Mesendoderm (in vitro differentiated cells): ENCODE measurements around the gene NSD2.

Source experiments
- DNase-seq: peaks from one replicate; pipeline ENCODE4 v3.0.0; 2013
- H2AK5ac ChIP-seq: 2 replicates; pipeline ENCODE4 v1.6.1; 2013; ENCODE audit warnings: low read length, inconsistent platforms
- H2BK120ac ChIP-seq: 2 replicates; pipeline ENCODE4 v1.6.1; 2013; ENCODE audit warnings: low read depth, mild to moderate bottlenecking, low read length, moderate library complexity, mixed read lengths
- H2BK15ac ChIP-seq: replicated peaks from 2 replicates; pipeline ENCODE4 v1.6.1; 2013; ENCODE audit warnings: low read depth, mild to moderate bottlenecking, moderate library complexity
- H2BK5ac ChIP-seq: 2 replicates; pipeline ENCODE4 v1.6.1; 2013; ENCODE audit warnings: low read length, inconsistent platforms
- H3K18ac ChIP-seq: 2 replicates; pipeline ENCODE4 v1.6.1; 2013; ENCODE audit warnings: mild to moderate bottlenecking, low read length, mixed read lengths
- H3K23ac ChIP-seq: one replicate; pipeline ENCODE4 v1.6.1; 2013; ENCODE audit warnings: low read length
- H3K27ac ChIP-seq: 2 replicates; pipeline ENCODE4 v1.5.1; 2013; ENCODE audit warnings: low read depth, mild to moderate bottlenecking, inconsistent platforms, low read length, moderate library complexity
- H3K27me3 ChIP-seq: 2 replicates; pipeline ENCODE4 v1.6.1; 2013; ENCODE audit warnings: low read length, control low read depth, mild to moderate bottlenecking, inconsistent platforms; ENCODE audit not compliant: insufficient read depth, poor library complexity
- H3K36me3 ChIP-seq: 2 replicates; pipeline ENCODE4 v1.6.1; 2013; ENCODE audit warnings: low read length, inconsistent platforms; ENCODE audit not compliant: control insufficient read depth, insufficient read depth
- H3K4ac ChIP-seq: one replicate; pipeline ENCODE4 v1.6.1; 2013; ENCODE audit warnings: low read depth, mild to moderate bottlenecking, low read length, moderate library complexity
- H3K4me1 ChIP-seq: 2 replicates; pipeline ENCODE4 v1.6.1; 2013; ENCODE audit warnings: low read depth, low read length, inconsistent platforms; ENCODE audit not compliant: control insufficient read depth
- H3K4me2 ChIP-seq: 2 replicates; pipeline ENCODE4 v1.6.1; 2013; ENCODE audit warnings: low read length
- H3K4me3 ChIP-seq: 2 replicates; pipeline ENCODE4 v1.5.1; 2013; ENCODE audit warnings: mild to moderate bottlenecking, low read length
- H3K56ac ChIP-seq: one replicate; pipeline ENCODE4 v1.6.1; 2013; ENCODE audit warnings: low read length
- H3K79me1 ChIP-seq: 2 replicates; pipeline ENCODE4 v1.6.1; 2013; ENCODE audit warnings: low read length, inconsistent platforms
- H3K79me2 ChIP-seq: 2 replicates; pipeline ENCODE4 v1.6.1; 2013; ENCODE audit warnings: mild to moderate bottlenecking, low read length; ENCODE audit not compliant: control insufficient read depth, insufficient read depth
- H3K9ac ChIP-seq: 2 replicates; pipeline ENCODE4 v1.6.1; 2013; ENCODE audit warnings: low read length, inconsistent platforms
- H4K5ac ChIP-seq: one replicate; pipeline ENCODE4 v1.6.1; 2013; ENCODE audit warnings: low read length
- H4K8ac ChIP-seq: one replicate; pipeline ENCODE4 v1.6.1; 2013; ENCODE audit warnings: low read depth, mild to moderate bottlenecking, control low read depth, low read length, moderate library complexity
- WGBS: extraction: QIAGEN DNeasy Blood & Tissue Kit; methylation state at CpG from one replicate; pipeline ENCODE4 v1.1.7; 2013; ENCODE audit warnings: low lambda C conversion rate, missing lambda C conversion rate; ENCODE audit not compliant: insufficient coverage; ENCODE audit errors: extremely low coverage; 5-methylcytosine and 5-hydroxymethylcytosine counted together

Gene NSD2

GRCh38 chr4:1978741-1979476 lies 107.7 kb downstream of the NSD2 start:
- Histone ChIP-seq H3K79me1 (no peaks in the 10 kb centered on the region), H3K27ac (no peak overlapping the region), H2BK15ac (no peak overlapping the region), H2BK5ac (no peak overlapping the region), H3K4ac (no peak overlapping the region), H3K18ac (no peak overlapping the region), H4K8ac (no peak overlapping the region), H4K5ac (no peak overlapping the region), H3K9ac (no peak overlapping the region), H3K36me3 (peaks cover 18% of the 10 kb centered on the region), H3K4me1 (no peaks in the 10 kb centered on the region), H2BK120ac (no peak overlapping the region), H3K4me2 (no peak overlapping the region), H3K23ac (no peak overlapping the region), H3K79me2 (no peaks in the 10 kb centered on the region), H2AK5ac (no peak overlapping the region), H3K4me3 (no peak overlapping the region), H3K56ac (no peak overlapping the region), H3K27me3 (no peaks in the 10 kb centered on the region)
- no CpG with 5 or more reads among the region's 45 CpGs for WGBS
- no peak for DNase-seq

GRCh38 chr4:1979477-1980196 lies 108.4 kb downstream of the NSD2 start:
- Histone ChIP-seq H3K4me3 (no peak overlapping the region), H3K79me1 (no peaks in the 10 kb centered on the region), H3K4ac (no peak overlapping the region), H3K36me3 (peaks cover 19% of the 10 kb centered on the region), H2BK5ac (no peak overlapping the region), H3K79me2 (no peaks in the 10 kb centered on the region), H2BK120ac (no peak overlapping the region), H4K5ac (no peak overlapping the region), H3K9ac (no peak overlapping the region), H3K18ac (no peak overlapping the region), H3K4me2 (no peak overlapping the region), H3K23ac (no peak overlapping the region), H3K27me3 (no peaks in the 10 kb centered on the region), H4K8ac (no peak overlapping the region), H2BK15ac (no peak overlapping the region), H2AK5ac (no peak overlapping the region), H3K27ac (no peak overlapping the region), H3K4me1 (no peaks in the 10 kb centered on the region), H3K56ac (no peak overlapping the region)
- DNase-seq = no peak
- no CpG with 5 or more reads among the region's 22 CpGs for WGBS

- WGBS = no CpG with 5 or more reads among the region's 16 CpGs
- Histone ChIP-seq H3K79me2 (no peaks in the 10 kb centered on the region), H2BK5ac (no peak overlapping the region), H3K36me3 (peaks cover 17% of the 10 kb centered on the region), H3K4me3 (no peak overlapping the region), H3K9ac (no peak overlapping the region), H3K27me3 (no peaks in the 10 kb centered on the region), H2BK15ac (no peak overlapping the region), H3K56ac (no peak overlapping the region), H2BK120ac (no peak overlapping the region), H3K18ac (no peak overlapping the region), H3K4me1 (no peaks in the 10 kb centered on the region), H3K27ac (no peak overlapping the region), H2AK5ac (no peak overlapping the region), H4K5ac (no peak overlapping the region), H3K4ac (no peak overlapping the region), H3K79me1 (no peaks in the 10 kb centered on the region), H3K23ac (no peak overlapping the region), H4K8ac (no peak overlapping the region), H3K4me2 (no peak overlapping the region)
- DNase-seq = no peak
Measured at GRCh38 chr4:1980561-1981041, 109.4 kb downstream of the NSD2 start.

GRCh38 chr4:1981251-1982058 lies 110.3 kb downstream of the NSD2 start:
- H3K18ac ChIP-seq = no peak overlapping the region
- no peak overlapping the region for H3K9ac ChIP-seq
- DNase-seq = peak; percentile 53
- no peak overlapping the region for H3K27ac ChIP-seq
- H3K27me3 ChIP-seq = no peaks in the 10 kb centered on the region
- H3K4me2 ChIP-seq = no peak overlapping the region
- H3K79me1 ChIP-seq = no peaks in the 10 kb centered on the region
- H3K36me3 ChIP-seq = peaks cover 15% of the 10 kb centered on the region
- no peak overlapping the region for H4K5ac ChIP-seq
- no peaks in the 10 kb centered on the region for H3K4me1 ChIP-seq
- no peak overlapping the region for H3K56ac ChIP-seq
- H2AK5ac ChIP-seq = no peak overlapping the region
- H4K8ac ChIP-seq = no peak overlapping the region
- H2BK120ac ChIP-seq = no peak overlapping the region
- H2BK15ac ChIP-seq = no peak overlapping the region
- WGBS = no CpG with 5 or more reads among the region's 22 CpGs
- H3K4me3 ChIP-seq = no peak overlapping the region
- H3K23ac ChIP-seq = no peak overlapping the region
- H3K4ac ChIP-seq = no peak overlapping the region
- no peak overlapping the region for H2BK5ac ChIP-seq
- H3K79me2 ChIP-seq = no peaks in the 10 kb centered on the region

GRCh38 chr4:1982124-1983052 lies 111.2 kb downstream of the NSD2 start:
- no peaks in the 10 kb centered on the region for H3K4me1 ChIP-seq
- no peak overlapping the region for H4K5ac ChIP-seq
- H3K4me3 ChIP-seq = no peak overlapping the region
- H2BK120ac ChIP-seq = no peak overlapping the region
- H3K27ac ChIP-seq = no peak overlapping the region
- no peak overlapping the region for H3K4me2 ChIP-seq
- H3K79me2 ChIP-seq = no peaks in the 10 kb centered on the region
- WGBS = no CpG with 5 or more reads among the region's 16 CpGs
- peaks cover 15% of the 10 kb centered on the region for H3K36me3 ChIP-seq
- DNase-seq = no peak
- H4K8ac ChIP-seq = no peak overlapping the region
- no peak overlapping the region for H3K56ac ChIP-seq
- H3K79me1 ChIP-seq = no peaks in the 10 kb centered on the region
- no peak overlapping the region for H2BK5ac ChIP-seq
- H3K4ac ChIP-seq = no peak overlapping the region
- no peak overlapping the region for H3K9ac ChIP-seq
- no peaks in the 10 kb centered on the region for H3K27me3 ChIP-seq
- H2AK5ac ChIP-seq = no peak overlapping the region
- H2BK15ac ChIP-seq = no peak overlapping the region
- H3K23ac ChIP-seq = no peak overlapping the region
- no peak overlapping the region for H3K18ac ChIP-seq
